Kidney (tissue), 14 donors: ENCODE data around the gene HOXC12. TPM values are rescaled to one million over a fixed set of nuclear protein-coding genes. Genes with fewer than 3 reads are reported as not detected.

Source experiments
- DNase-seq, 5 donors: peaks; one replicate each; pipeline ENCODE4 v3.0.0-alpha.2; 2013 to 2020
- FAIRE-seq: peaks from 2 replicates; lab custom pipeline; 2012; peaks lifted over from hg19 to GRCh38; lab: Jason Lieb, UNC
- H3K27ac ChIP-seq, 2 donors: one replicate each; pipeline ENCODE4 v1.7.0; 2013; ENCODE audit warnings: low read depth in 2 of 2, low read length in 2 of 2, inconsistent platforms in 1 of 2
- H3K27me3 ChIP-seq: one replicate; pipeline ENCODE4 v1.7.1; 2013; ENCODE audit warnings: low read length, inconsistent platforms; ENCODE audit not compliant: control insufficient read depth, insufficient read depth
- H3K36me3 ChIP-seq, 3 donors: one replicate each; pipeline versions ENCODE4 v1.7.0 to v1.7.1; 2013; ENCODE audit warnings: low read length in 3 of 3, control low read depth in 1 of 3, inconsistent platforms in 1 of 3; ENCODE audit not compliant: insufficient read depth in 3 of 3, control insufficient read depth in 2 of 3
- H3K4me1 ChIP-seq, 3 donors: one replicate each; pipeline versions ENCODE4 v1.7.0 to v1.7.1; 2013; ENCODE audit warnings: low read length in 3 of 3, inconsistent platforms in 1 of 3, low read depth in 1 of 3; ENCODE audit not compliant: control insufficient read depth in 2 of 3, insufficient read depth in 2 of 3
- H3K4me3 ChIP-seq, 3 donors: one replicate each; pipeline versions ENCODE4 v1.7.0 to v1.8.1; 2013; ENCODE audit warnings: low read length in 3 of 3, control low read depth in 1 of 3, inconsistent platforms in 1 of 3
- H3K9ac ChIP-seq, 3 donors: one replicate each; pipeline versions ENCODE4 v1.7.0 to v1.7.1; 2013; ENCODE audit warnings: low read length in 3 of 3, control low read depth in 1 of 3, inconsistent platforms in 1 of 3
- H3K9me3 ChIP-seq, 3 donors: one replicate each; pipeline versions ENCODE4 v1.7.0 to v1.7.1; 2013; ENCODE audit warnings: low read length in 3 of 3, control low read depth in 1 of 3, inconsistent platforms in 1 of 3; ENCODE audit not compliant: control insufficient read depth in 2 of 3, insufficient read depth in 1 of 3
- intact Hi-C: fragments of 100-400 bp; cut with DNase I; formaldehyde crosslinking; loops from one replicate; pipeline ENCODE4 v1.11.1; 2022
- polyA plus RNA-seq: library from polyadenylated mRNA; stranded (reverse); fragments of 350-450 nt; fragmentation: Illumina TruSeq; extraction: RNeasy Lipid Tissue Mini Kit (QIAGEN cat#74804); gene quantifications from one replicate; pipeline ENCODE4 v1.2.3, GENCODE V29; 2014; ENCODE audit warnings: low read depth, low replicate concordance; ENCODE audit not compliant: insufficient read depth
- total RNA-seq: library from RNA; stranded (reverse); fragmentation: NEBNext Ultra II Directional; extraction: Animal tissue kit (Norgen Biotek cat#: 25700); gene quantifications from one replicate; pipeline ENCODE4 v1.2.1, GENCODE V29; 2021
- TF ChIP-seq, protein P1 (sequence below): IDR thresholded peaks from 3 replicates; pipeline ENCODE4 v1.5.1; 2012; ENCODE audit warnings: mild to moderate bottlenecking, moderate library complexity, borderline replicate concordance; ENCODE audit not compliant: insufficient read depth; ENCODE audit errors: extremely low read depth
- donor health status: control.
- donor health status: control.
- donor health status: control.
- donor health status: control.
- donor health status: control.
- donor health status: DM: yes; HTN: yes; CAD: no.
- donor health status: Normal renal cell carcinoma (clear cell type).

HOXC12 gene
- total and polyA plus RNA-seq, 2 donors from 2014 or later: not detected

DNA sequence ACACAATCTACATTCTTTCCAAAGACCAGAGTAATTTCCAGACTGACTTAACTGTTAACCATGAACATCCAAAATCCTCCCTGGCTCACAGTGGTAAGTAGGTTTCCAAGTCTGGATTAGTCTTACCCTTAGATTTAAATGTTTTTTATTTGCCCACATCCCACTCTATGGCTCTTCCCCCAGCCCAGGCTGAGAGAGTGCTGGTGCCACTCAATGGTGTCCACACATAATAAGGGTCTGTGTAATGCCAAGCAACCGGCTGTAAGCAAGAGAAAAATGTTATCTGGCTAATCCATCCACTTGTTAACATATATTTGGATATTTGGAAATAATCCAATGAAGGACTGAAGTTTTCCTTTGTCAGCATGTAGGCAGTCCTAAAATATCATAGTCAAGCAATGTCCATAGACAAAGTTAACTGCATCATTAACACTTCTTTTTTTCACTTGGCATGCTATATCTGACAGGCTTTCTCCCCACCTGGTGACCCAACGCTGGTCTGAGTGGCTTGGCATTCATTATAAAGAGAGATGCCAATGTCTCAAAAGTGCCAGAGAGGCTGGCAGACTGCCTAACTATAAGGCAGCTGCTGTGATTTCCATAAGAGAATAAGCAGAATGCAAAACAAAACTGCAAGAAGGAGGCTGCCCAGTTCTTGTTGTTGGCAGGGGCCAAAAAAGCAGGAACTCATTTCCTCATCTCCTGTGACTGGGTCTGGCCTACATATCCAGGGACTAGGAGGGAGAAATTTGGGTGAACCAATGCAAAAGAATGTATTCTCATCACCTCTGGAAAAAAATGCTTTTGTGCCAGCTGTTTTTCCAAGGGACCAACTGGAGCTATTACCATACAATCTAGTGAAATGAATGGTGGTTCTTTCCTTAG lies 29.9 kb upstream of the HOXC12 start:
- Histone ChIP-seq H3K9me3 (no peaks in the 10 kb centered on the region), H3K27ac (no peak overlapping the region), H3K4me1 (no peaks in the 10 kb centered on the region), H3K9ac (no peak overlapping the region), H3K36me3 (no peaks in the 10 kb centered on the region), H3K27me3 (peaks cover 82% of the 10 kb centered on the region), H3K4me3 (no peak overlapping the region)
- no peak for DNase-seq
- no peak for FAIRE-seq
- intact Hi-C loops: no loop called here
- TF ChIP-seq, protein P1, sequence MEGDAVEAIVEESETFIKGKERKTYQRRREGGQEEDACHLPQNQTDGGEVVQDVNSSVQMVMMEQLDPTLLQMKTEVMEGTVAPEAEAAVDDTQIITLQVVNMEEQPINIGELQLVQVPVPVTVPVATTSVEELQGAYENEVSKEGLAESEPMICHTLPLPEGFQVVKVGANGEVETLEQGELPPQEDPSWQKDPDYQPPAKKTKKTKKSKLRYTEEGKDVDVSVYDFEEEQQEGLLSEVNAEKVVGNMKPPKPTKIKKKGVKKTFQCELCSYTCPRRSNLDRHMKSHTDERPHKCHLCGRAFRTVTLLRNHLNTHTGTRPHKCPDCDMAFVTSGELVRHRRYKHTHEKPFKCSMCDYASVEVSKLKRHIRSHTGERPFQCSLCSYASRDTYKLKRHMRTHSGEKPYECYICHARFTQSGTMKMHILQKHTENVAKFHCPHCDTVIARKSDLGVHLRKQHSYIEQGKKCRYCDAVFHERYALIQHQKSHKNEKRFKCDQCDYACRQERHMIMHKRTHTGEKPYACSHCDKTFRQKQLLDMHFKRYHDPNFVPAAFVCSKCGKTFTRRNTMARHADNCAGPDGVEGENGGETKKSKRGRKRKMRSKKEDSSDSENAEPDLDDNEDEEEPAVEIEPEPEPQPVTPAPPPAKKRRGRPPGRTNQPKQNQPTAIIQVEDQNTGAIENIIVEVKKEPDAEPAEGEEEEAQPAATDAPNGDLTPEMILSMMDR: no peak

DNA sequence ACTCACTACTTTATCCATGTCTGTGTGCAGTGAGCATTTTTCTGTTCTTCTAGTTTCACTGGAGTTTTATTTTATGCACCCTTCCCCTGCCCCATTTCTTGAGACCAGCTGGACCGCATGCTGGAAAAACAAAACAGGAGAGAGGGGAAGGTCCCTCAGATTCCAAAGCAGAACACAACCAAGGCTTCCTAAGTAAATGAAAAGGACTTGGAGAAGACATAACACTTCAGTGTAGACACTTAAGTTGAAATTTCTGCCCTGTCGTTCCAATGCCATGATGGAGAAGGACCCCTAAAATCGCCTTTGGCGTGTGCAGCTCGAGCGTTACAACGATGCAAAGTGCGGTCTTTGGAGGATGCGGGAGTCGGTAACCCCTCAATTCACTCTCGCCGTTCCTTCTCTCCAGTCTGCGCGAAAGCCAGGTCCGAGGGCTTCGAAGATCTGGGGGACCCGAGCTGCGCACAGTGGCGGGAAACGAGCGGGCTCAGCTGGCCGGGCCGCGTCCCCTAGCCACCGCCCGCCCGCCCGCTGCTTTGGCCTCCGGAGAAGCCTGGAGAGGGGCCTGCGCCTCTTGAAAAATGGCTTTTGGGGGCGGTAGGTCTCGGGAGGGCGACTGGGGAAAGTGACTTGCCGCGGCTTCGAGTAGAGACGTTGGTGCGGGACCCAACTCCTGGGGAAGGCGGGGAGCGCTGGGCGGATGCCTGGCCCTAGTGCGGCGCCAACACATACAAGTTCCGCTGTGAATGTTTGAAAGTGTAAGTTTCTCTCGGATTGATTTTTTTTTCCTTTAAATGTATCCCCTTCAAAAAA lies 27.3 kb upstream of the HOXC12 start:
- TF ChIP-seq, protein P1: no peak
- intact Hi-C loops: no loop called here
- H3K27ac ChIP-seq: no peak overlapping the region
- H3K9ac ChIP-seq: no peak overlapping the region
- no peaks in the 10 kb centered on the region for H3K36me3 ChIP-seq
- DNase-seq (no peak), FAIRE-seq (no peak)
- H3K9me3 ChIP-seq: no peaks in the 10 kb centered on the region
- peaks cover 88% of the 10 kb centered on the region for H3K27me3 ChIP-seq
- no peaks in the 10 kb centered on the region for H3K4me1 ChIP-seq
- no peak overlapping the region for H3K4me3 ChIP-seq

DNA sequence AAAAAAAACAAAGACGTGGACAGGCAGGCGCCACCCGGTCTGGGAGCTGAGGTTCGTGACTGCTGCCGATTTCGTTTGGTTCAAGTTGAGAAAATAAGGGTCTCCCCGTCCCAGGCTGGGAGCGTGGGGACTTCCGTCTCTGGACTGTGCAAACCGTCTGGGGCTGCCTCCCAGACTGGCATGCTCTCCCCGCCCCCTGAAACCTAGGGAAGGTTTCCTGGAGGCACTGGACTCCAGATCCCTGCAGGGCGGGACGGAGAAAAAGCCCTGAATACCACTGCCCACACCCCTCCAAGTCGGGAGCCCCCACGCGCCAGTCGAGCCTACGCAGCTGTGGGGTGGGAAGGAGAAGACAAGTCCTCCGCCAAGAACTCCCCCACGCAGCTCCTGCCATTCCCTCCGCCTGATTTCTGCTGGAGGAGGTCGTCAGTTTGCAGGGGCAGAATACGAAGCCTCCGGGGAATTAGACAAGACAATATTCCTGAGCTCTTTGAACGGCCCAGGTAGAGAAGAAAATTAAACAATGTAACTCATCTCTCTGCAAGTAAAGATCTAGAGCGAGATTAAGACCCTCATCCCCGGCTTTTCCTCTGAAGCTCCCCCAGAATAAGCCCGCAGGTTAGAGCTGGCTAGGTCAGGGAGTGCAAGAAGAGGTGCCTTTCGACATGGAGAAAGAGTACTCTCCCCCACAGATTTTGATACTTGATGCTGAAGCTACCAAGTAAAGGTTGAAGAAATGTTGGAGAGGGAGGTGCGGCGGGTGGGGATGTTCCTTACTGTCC lies 26.5 kb upstream of the HOXC12 start:
- no peak overlapping the region for H3K9ac ChIP-seq
- no peak overlapping the region for H3K4me3 ChIP-seq
- DNase-seq (peak in 2 of 5 donors; percentile 56 to 58), FAIRE-seq (no peak)
- H3K4me1 ChIP-seq: no peaks in the 10 kb centered on the region
- no peaks in the 10 kb centered on the region for H3K9me3 ChIP-seq
- TF ChIP-seq, protein P1: no peak
- H3K27ac ChIP-seq: no peak overlapping the region
- intact Hi-C loops: no loop called here
- H3K36me3 ChIP-seq: no peaks in the 10 kb centered on the region
- peaks cover 90% of the 10 kb centered on the region for H3K27me3 ChIP-seq
